GM12801 (cell line): Measurements from ENCODE around the gene LIMS2.

Source experiments
- CTCF ChIP-seq: IDR thresholded peaks from one replicate; pipeline ENCODE4 v1.5.1; 2011; ENCODE audit warnings: control low read depth; ENCODE audit not compliant: insufficient read length; ENCODE audit errors: extremely low read depth

Gene LIMS2

GRCh38 chr2:127715778-127716449, 40.6 kb upstream of the LIMS2 start:
- TF ChIP-seq CTCF, result no peak

GRCh38 chr2:127713562-127713961, 38.2 kb upstream of the LIMS2 start:
- TF ChIP-seq CTCF, result no peak

- TF ChIP-seq CTCF, result no peak
These were observed 37.7 kb upstream of the LIMS2 start for GRCh38 chr2:127712999-127713398.

- no peak for TF ChIP-seq CTCF
These were observed 34.0 kb upstream of the LIMS2 start for GRCh38 chr2:127709336-127709735.

- TF ChIP-seq CTCF, result no peak
These were observed 32.7 kb upstream of the LIMS2 start for GRCh38 chr2:127707890-127708648.

GRCh38 chr2:127706215-127706990, 31.1 kb upstream of the LIMS2 start:
- TF ChIP-seq CTCF, result no peak

- no peak for TF ChIP-seq CTCF
These were observed 30.2 kb upstream of the LIMS2 start for GRCh38 chr2:127705391-127706065.
